ENCODE data around the gene PROSER1.
"Not testable (repeated sequence)": the region's sequence is repeated elsewhere in the genome, so short reads cannot be mapped to it uniquely, and the experiment has no call there.

Gene PROSER1

DNA sequence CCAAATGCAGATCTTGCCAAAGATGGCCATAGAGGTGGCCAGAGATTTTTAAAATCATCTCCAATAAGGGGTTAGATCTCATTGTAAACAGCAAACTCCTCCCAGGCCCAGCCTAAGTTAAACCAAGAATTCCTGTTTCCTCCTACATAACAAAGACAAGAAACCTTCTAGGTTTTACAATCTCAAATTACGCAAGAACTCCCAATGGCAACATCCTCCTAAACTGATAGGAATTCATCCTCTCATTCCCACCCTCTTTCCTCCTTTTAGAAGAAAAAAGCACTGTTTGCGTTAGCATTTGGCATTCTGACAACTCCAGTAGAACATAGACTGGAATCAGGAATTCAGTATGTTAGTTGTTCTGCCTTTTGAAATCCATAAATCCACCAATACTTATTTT is 14.6 kb downstream of the PROSER1 start:
- no peak for DNase-seq

DNA sequence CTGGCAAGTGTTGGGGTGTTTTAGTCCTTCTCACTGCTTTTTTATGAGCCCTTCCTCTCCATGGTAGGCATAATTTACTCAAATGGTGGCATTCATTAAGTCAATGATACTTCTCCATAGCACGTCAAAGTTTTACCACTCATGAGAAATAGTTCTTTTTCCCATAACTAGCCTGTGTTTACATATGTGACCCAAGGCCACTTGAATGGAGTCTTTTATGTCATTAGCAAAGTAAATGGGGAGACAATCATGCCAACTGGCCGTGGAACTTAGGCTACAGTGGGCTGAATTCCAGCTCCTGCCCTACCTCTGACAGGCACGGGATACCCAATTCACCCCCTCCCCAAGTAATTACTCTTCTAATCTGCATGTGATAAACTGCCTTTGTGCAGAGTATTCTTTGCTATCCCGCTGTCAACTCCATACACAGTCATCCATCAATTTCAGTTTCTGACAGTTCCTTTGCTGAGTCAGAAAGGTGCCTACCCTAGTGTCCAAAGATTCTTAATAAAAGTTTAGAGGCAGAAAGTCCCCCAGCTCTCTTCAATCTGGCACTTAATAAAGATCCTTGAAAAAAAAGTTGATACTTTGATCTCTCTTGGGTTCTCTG is 16.9 kb downstream of the PROSER1 start:
- no peak for DNase-seq

DNA sequence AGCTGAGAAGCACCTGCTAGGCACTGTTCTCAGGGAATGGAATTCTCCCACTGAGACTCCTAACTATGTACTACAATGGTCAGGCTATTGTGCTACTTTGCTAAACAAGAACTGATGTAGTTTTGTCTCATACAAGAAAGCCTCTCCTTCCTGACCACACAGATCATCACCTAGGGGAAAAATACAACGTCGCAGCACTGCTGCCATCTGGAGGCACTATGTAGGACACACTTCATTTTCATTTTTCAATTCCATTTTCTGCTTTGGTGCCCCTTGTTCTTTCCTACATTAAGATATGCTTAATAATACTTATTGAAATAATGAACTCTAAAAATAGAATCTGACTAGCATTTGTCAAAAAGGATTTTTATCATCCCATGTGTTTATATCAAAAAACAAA is 21.1 kb downstream of the PROSER1 start:
- DNase-seq = peak; percentile 18

DNA sequence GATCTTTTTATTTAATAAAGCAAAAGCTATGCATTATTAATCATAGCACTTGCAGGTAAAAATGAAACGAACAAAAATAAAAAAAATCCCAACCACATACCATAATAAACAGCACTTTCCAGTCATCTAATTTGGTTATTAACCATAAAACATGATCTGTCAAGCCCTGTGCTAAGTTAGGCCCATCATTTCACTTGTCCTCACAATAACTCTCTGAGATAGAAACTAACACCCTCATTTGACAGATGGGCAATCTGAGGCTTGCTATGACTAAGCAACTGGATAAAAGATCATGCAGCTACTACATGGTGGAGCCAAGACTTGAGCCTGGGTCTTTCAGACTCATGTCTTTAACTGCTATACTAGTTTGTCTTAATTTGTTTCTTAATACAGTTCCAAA is 21.8 kb downstream of the PROSER1 start:
- no peak for DNase-seq

DNA sequence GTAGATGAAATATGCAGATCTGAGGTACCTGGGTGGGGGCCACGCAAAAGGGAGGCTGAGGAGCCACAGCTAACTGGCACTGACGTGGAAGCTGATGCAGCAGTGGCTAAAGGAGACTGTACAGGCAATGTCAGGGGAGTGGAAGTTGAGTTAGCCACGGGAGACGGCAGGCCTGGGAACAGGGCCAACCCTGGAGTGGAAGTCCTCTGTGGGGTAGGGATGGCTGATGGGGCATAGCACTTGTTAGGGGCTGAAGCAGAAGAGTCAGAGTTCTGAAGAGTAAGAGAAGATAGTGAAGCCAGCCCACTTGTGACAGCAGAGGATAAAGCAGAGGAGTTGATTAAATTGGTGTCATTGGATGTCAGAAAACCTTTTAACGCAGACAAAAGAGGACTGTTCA is 24.4 kb downstream of the PROSER1 start:
- DNase-seq = no peak

DNA sequence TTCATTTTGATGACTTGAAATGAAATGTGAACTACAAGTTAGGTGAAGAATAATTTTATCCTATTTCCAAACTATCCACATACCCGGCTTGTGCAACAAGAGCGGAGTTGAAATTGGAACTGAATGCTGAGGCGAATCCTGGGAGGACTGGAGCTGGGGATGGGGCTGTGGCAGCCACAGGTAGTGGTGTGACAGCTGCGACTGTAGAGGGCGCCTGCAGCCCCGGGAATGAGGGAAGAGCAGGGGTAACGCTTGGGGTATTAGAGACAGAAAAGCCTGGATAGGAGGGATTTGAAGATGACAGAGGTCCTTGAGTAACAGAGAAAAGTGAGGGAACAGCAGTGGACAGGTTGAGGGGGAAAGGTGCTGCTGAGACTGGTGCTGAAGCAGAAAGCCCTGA is 25.3 kb downstream of the PROSER1 start:
- DNase-seq = no peak

DNA sequence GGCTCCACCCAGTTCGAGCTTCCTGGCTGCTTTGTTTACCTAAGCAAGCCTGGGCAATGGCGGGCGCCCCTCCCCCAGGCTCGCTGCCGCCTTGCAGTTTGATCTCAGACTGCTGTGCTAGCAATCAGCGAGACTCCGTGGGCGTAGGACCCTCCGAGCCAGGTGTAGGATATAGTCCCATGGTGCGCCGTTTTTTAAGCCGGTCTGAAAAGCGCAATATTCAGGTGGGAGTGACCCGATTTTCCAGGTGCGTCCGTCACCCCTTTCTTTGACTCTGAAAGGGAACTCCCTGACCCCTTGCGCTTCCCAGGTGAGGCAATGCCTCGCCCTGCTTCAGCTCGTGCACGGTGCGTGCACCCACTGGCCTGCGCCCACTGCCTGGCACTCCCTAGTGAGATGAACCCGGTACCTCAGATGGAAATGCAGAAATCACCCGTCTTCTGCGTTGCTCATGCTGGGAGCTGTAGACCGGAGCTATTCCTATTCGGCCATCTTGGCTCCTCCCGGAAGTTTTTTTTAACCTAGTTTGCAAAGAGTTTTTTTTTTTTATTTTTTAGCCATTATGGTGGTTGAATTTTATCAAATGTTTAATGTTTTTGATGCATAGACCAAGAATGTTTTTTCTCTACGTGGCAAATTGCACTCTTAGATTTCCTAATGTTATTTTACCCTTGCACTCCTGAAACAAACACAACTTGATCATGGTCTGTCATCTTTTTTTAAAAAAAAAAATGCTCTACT is 31.3 kb downstream of the PROSER1 start:
- DNase-seq = not testable (repeated sequence)

DNA sequence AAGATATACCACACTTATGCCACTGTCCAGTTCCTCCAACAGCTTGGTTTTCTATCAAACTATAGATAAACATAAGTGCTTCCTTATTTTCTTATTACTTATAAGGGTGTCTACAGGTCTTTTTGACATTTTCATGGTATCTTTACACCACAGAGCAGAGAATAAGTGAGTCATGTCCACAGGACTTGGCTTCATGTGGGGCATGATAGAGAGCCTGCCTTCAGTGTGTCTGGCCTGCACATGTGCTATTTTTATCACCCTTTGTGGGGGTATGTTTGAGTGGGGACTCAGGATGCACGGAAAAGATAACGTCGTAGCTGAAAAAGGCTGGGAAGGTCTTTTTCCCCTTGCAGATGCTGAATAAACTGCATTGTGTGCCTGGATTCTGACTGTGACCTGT is 39.1 kb downstream of the PROSER1 start:
- no peak for DNase-seq

DNA sequence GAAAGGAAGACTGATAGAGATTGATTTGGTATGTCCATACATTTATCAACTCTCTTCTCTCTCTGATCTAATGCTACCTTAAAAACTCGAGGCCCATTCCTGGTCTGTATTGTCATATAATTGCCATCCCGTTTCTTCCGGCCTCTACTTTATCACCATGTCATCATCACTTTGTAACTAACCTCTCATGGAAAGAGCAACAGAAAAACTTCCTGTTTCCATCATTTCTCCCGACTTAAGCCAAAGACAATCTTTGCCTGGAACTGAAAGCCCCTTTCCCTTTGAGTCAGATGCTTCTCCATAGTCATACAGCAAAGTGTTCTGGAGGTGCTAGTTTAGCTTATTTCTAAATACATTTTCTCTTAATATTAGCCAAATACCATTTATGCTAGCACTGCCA is 44.5 kb downstream of the PROSER1 start:
- DNase-seq = no peak

DNA sequence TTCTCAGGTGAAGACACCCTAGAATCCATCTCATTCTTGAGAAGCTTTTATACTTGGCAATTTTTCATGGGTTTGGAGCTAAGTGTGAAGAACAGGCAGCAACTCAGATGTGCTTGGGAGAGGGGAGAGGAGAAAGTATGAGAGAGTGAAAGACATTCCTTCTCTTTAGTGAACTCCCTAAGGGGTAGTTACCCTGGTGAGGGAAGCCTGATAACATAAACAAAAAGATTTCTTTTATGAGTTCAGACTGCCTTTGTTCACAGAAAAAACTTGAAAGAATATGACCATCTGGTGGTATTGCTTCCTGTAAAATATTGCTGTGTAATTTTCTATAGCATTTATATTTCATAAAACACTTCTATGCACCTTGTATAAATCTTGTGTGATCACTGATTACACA is 47.2 kb downstream of the PROSER1 start, which contains the start of gene STOML3:
Gene STOML3 (minus strand): TSS at position 139 of the 400 bp plus-strand sequence. CDS start 110 bp downstream, at position 29.
- DNase-seq = no peak

DNA sequence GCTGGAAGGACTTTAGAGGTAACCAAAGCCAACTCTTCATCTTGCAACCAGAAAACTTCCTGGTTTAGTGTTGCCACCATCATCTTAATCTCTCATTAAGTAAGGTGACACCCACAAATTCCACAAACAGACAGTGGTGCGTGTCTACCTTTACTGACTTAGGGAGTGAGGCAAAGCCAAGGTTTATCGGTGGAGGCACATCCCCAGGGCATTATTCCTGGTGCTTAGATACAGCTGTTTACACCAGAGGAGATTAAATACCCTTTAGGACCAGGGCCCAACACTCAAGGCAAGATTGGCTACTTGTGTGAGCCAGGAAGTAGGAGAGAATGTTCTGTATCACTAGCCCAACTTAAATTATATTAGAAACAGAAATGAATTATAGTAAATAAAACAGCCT is 56.8 kb downstream of the PROSER1 start:
- DNase-seq = no peak

DNA sequence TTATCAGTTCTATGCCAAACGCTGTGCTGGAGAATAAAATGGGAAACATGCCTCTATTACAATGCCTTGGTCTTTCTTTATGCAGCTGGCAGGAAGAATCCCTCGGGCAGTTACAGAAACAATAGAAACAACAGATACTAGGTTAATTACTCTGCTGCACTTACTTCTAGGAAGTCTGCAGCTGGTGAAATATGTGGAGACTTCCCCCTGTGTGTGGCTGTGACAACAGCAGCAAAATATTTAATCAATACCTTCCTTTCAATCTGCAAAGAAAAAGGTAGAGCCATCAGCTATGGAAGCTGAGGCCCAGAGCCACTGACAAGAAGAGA is 57.2 kb downstream of the PROSER1 start:
- DNase-seq = no peak

DNA sequence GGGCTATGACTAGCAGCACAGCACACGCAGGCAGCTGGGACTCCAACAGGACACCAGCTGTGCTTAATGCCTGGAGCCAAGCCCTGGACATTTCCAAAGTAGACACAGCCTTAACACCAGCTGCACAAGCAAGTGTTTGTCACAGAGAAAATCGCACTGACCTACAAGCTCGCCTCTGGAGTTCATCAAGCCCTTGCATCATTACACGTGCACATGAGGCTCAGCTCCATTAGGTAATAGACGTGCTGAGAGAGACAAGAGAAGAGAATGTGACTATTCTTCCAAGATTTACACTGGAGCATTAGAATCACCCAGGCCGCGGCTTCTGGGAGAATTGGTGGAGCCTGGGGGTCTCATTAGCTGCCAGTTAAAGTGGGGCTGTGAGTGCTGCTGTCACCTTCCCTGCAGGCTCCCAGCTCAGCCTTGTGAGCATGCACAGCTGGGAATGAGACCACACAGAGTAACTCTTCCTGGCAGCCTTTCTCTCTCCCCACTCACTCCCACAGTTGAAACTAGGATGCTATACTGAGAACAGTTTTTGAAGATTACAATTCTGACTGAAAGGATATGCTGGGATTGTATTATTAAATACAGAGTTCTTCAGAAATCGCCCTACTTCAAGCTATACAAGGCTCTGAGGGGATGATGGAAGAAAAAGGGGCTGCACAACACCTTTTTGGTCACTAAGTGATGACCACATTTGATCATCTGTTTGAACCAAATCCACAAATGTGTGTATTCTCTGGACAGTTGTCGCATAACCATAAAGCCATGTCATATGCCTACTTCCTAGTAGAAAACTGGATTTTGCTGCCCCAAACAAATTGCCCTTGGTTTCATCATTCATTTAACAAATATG is 57.8 kb downstream of the PROSER1 start:
- DNase-seq = no peak

DNA sequence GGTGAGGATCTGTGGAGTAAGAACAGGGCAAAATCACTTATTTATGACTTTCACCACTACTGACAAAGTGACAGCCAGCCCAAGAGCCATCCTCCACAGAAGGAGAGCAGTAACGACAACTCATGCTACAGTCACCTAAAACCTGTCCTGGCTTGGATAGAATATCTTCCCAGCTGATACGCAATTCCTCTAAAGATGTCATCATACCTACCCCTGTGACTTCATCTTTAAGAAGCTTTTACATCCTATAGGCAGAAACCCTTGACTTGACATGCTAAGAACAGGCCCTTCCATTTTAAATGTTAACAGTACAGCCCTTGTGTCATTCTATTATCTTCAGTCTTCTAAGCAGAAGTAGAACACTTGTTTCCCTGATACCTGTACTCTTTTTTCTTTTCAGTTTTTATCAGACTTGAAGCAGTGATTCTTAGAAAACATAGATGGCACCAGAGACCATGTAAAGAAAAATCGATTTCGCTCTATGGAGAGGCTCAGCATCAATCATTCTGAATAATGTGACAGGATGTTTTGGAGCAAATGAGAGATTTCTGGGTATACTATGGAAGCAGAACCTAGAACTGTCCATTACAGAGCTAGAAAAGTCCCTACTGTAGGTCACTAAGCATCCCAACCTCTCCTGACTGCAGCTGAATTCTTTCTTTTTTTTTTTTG is 67.4 kb downstream of the PROSER1 start:
- DNase-seq = no peak

DNA sequence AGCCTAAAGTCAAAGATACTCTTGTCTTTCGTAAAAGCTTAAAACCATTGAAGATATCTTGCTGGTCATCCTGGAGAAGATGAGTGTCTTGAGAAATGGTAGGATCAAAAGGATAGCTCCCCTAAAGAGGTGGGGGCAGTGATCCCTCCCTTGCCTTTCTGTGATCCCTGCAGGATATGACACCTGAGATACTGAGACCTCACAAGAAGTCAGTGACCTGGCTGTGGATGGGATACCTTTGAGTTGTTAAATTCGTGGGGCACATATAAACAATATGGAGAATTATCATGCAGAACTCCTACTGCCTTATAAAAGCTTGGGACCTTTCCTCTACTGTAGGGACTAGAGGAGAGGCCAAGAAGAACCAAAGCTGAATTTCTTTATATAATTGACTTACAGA is 68.7 kb downstream of the PROSER1 start:
- no peak for DNase-seq

DNA sequence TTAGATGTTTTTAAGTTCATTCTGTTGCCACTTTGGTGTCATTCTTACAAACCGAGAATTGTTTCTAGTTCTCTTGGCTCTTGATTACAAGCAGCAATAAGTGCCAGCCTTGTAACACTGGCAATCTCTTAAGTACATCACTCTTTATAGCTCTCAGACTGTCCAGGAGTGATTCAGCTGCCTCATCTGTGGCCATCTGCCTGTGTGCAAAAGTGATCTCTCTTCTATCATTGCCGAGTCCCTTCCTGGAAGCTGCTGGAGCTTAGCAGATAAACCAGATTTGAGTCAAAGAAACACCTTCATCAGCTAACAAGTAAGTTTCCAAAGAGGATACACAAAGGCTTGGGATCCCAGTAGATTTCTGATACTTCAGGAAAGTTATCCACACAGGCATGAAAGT is 70.4 kb downstream of the PROSER1 start:
- no peak for DNase-seq

DNA sequence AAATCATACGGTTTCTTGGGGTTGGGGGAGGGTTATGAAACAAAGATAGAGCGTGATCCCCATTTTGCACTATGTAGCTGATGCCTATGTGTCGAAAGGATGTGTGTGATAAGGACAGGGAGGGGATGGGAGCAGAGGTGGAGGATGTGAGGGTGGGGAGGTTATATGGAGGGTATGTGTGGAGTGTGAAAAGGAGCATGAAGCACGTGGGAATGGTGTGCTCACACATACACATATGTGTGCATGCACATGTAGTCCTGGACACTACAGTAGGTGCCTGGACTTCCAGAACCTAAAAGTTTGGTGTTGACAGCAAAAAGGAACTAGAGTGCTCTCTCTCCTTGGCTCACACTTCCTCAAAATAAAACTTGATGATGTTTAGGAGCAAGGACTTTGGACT is 72.6 kb downstream of the PROSER1 start:
- DNase-seq = no peak

DNA sequence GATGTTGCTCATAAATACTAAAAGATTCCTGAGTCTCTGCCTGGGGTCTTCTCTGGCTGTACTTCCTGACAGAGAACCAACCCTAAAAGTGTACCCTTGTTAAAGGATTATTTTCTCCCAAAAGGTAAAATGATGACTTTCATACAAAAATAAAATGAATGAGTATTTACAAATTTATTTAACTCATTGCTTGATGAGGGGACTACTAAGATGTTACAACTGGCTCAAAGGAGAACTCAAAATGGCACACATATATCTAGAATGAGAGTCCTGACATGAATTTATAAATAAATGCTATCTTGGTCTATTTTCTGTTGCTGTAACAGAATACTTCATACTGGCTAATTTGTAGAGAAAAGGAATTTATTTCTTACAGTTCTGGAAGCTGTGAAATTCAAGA is 77.7 kb downstream of the PROSER1 start:
- no peak for DNase-seq
